Ishikawa (cell line): ENCODE measurements around the gene DMWD.
A peak's percentile ranks its signal among the peaks of the same experiment; 100 is the strongest.

Experiments used
- CEBPB ChIP-seq: IDR thresholded peaks from 2 replicates; pipeline ENCODE4 v1.6.1; 2012
- CREB1 ChIP-seq: IDR thresholded peaks from 2 replicates; pipeline ENCODE4 v1.6.1; 2012; ENCODE audit warnings: low read depth
- EGR1 ChIP-seq: IDR thresholded peaks from 2 replicates; pipeline ENCODE4 v1.6.1; 2012
- EP300 ChIP-seq: IDR thresholded peaks from 2 replicates; pipeline ENCODE4 v1.6.1; 2012; ENCODE audit warnings: borderline replicate concordance
- FOXM1 ChIP-seq: IDR thresholded peaks from 2 replicates; pipeline ENCODE4 v1.6.1; 2012; ENCODE audit warnings: low read depth, borderline replicate concordance
- NFIC ChIP-seq: IDR thresholded peaks from 2 replicates; pipeline ENCODE4 v1.6.1; 2012
- RAD21 ChIP-seq: IDR thresholded peaks from 2 replicates; pipeline ENCODE4 v1.6.1; 2012; ENCODE audit warnings: low read depth
- TAF1 ChIP-seq: IDR thresholded peaks from 2 replicates; pipeline ENCODE4 v1.6.1; 2012; ENCODE audit warnings: low read depth, mild to moderate bottlenecking
- TCF12 ChIP-seq: IDR thresholded peaks from 2 replicates; pipeline ENCODE4 v1.6.1; 2012; ENCODE audit warnings: low read depth
- TEAD4 ChIP-seq: IDR thresholded peaks from 2 replicates; pipeline ENCODE4 v1.6.1; 2012
- YY1 ChIP-seq: IDR thresholded peaks from 2 replicates; pipeline ENCODE4 v1.6.1; 2012; ENCODE audit warnings: low read depth
- ZBTB7A ChIP-seq: IDR thresholded peaks from 2 replicates; pipeline ENCODE4 v1.6.1; 2012; ENCODE audit warnings: low read depth
- TF ChIP-seq, protein P1 (sequence below): IDR thresholded peaks from 2 replicates; pipeline ENCODE4 v1.6.1; 2012; ENCODE audit warnings: low read depth, mild to moderate bottlenecking
- TF ChIP-seq, protein P2 (sequence below): IDR thresholded peaks from 2 replicates; pipeline ENCODE4 v1.6.1; 2012
- TF ChIP-seq, protein P3 (sequence below): IDR thresholded peaks from 2 replicates; pipeline ENCODE4 v1.6.1; 2012

The DMWD gene

DNA sequence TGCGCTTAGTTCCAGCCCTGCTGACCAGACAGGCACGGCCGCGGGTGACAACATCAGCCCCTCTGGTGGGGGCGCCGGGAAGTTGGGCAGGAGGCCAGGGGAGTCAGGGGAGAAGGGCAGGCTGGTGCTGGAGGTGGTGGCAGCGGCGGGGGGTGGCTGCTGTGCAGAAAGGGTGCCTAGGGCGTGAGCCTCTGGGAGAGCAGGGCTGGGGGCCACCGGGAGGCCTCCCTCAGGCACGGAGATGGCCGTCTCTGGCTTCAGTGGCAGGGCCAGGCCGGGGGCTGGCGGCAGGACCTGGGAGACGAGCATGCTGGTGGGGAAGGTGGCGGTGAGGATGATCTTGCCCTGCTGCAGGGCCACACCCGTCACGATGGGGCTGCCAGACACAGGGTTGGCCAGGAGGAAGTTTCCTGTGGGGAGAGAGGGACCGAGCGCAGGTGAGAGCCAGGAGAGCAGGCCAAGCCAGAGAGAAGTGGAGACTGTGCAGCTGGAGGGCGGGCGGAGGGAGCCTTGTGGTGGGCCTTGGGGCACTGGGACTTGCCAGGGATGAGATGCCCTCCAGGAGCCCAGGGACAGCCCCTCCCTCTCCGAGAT, 26.8 kb downstream of the DMWD start:
- TF ChIP-seq TCF12, result no peak
- TF ChIP-seq RAD21, result no peak
- TF ChIP-seq EP300, result no peak
- TF ChIP-seq TAF1, result no peak
- TF ChIP-seq ZBTB7A, result no peak
- no peak for TF ChIP-seq CEBPB
- TF ChIP-seq NFIC, result no peak
- TF ChIP-seq, protein P1, sequence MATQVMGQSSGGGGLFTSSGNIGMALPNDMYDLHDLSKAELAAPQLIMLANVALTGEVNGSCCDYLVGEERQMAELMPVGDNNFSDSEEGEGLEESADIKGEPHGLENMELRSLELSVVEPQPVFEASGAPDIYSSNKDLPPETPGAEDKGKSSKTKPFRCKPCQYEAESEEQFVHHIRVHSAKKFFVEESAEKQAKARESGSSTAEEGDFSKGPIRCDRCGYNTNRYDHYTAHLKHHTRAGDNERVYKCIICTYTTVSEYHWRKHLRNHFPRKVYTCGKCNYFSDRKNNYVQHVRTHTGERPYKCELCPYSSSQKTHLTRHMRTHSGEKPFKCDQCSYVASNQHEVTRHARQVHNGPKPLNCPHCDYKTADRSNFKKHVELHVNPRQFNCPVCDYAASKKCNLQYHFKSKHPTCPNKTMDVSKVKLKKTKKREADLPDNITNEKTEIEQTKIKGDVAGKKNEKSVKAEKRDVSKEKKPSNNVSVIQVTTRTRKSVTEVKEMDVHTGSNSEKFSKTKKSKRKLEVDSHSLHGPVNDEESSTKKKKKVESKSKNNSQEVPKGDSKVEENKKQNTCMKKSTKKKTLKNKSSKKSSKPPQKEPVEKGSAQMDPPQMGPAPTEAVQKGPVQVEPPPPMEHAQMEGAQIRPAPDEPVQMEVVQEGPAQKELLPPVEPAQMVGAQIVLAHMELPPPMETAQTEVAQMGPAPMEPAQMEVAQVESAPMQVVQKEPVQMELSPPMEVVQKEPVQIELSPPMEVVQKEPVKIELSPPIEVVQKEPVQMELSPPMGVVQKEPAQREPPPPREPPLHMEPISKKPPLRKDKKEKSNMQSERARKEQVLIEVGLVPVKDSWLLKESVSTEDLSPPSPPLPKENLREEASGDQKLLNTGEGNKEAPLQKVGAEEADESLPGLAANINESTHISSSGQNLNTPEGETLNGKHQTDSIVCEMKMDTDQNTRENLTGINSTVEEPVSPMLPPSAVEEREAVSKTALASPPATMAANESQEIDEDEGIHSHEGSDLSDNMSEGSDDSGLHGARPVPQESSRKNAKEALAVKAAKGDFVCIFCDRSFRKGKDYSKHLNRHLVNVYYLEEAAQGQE, result no peak
- TF ChIP-seq, protein P2, sequence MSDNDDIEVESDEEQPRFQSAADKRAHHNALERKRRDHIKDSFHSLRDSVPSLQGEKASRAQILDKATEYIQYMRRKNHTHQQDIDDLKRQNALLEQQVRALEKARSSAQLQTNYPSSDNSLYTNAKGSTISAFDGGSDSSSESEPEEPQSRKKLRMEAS, result no peak
- TF ChIP-seq, protein P3, sequence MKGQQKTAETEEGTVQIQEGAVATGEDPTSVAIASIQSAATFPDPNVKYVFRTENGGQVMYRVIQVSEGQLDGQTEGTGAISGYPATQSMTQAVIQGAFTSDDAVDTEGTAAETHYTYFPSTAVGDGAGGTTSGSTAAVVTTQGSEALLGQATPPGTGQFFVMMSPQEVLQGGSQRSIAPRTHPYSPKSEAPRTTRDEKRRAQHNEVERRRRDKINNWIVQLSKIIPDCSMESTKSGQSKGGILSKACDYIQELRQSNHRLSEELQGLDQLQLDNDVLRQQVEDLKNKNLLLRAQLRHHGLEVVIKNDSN, result no peak
- no peak for TF ChIP-seq TEAD4
- no peak for TF ChIP-seq EGR1
- no peak for TF ChIP-seq FOXM1
- no peak for TF ChIP-seq YY1
- TF ChIP-seq CREB1, result no peak

DNA sequence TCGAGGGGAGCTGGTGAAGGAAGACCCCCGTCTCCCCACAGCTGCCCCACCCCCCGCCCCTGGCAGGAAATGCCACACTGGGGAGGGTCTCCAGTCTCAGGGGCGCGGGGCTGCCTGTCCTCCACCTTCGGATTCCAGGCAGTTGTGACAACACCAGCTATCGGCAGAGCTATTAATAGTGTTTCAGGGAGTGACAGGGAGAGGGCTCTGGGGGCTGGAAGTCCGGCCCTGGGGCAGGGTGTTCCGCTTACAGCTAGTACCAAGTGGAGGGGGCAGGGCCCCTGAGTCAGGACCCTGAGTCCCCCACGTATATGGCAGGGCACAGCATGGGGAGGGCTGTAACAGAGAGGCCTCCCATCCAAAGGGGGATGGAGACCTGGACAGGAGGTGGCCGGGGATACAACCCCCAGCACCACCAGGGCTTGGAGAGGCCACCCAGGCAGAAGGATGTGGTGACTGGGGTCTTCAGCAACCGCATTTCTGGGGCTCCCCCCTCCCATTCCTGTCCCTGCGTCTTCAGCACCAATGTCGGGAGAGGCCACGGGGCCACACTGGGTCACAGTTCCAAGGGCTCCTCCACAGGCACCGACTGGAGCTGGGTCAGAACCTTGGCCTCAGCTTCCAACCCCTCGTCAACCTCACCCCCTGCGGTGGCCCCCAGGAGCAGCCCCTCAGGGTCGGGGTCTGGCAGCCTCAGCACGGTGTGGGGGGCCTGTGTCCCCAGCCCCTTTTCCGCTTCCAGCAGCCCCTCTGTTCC, 27.5 kb downstream of the DMWD start:
- TF ChIP-seq TAF1, result no peak
- no peak for TF ChIP-seq RAD21
- TF ChIP-seq CEBPB, result no peak
- peak; percentile 58; the same call in 1 of the 2 replicates for TF ChIP-seq ZBTB7A
- TF ChIP-seq CREB1, result no peak
- no peak for TF ChIP-seq EP300
- TF ChIP-seq, protein P2, result no peak

DNA sequence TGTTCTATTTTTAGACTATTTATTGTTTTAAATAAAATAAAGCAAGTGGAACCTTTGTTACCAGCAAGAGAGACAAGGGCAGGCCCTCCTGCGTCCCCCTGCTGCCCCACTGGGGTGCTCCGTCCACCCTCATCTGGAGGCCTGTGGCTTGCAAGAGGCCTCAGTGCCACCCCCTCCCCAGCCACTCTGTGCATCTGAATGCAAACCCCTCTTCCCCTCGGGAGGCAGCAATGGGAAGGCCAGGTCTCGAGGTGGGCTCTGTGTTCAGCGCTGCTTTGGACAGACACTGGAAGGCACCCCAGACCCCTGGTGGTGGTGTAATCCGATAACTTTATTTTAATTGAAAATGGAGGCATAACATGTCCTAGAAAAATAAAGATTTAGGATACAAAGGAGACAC, 28.2 kb downstream of the DMWD start:
- TF ChIP-seq FOXM1 (no peak), TAF1 (no peak), CREB1 (no peak), YY1 (no peak), RAD21 (no peak), CEBPB (no peak), EGR1 (no peak), NFIC (no peak), TCF12 (no peak), EP300 (no peak), TEAD4 (no peak)
- TF ChIP-seq, protein P2, result no peak
- TF ChIP-seq, protein P3, result no peak

DNA sequence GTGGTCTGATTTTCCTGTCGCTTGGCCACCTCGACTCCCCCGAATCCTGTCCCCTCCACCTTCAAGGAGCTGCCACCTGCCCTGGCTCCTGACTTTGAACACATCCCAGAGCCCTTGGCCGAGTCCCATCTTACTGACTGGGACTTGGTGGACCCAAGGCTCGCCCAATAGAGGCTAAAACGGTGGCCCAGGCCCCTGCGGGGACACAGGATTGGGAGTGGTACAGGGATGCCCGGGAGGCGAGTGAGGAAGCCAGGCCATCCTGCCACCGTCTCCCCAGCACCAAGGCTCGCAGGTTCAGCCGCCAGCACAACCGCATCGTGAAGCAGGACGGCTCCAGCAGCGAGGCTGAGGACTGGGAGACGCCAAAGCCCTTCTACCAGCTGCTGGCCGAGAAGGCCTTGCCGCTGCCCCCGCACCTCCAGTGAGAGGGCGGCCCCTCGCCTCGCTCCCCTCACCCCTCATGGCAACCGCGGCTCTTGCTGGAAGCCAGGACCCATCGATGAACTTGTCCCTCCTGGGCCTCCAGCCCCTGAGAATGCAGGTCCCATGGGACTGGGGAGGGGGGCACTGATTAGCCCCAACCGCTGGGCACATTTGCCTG, 28.9 kb downstream of the DMWD start:
- TF ChIP-seq, protein P2, result no peak
- no peak for TF ChIP-seq EGR1

DNA sequence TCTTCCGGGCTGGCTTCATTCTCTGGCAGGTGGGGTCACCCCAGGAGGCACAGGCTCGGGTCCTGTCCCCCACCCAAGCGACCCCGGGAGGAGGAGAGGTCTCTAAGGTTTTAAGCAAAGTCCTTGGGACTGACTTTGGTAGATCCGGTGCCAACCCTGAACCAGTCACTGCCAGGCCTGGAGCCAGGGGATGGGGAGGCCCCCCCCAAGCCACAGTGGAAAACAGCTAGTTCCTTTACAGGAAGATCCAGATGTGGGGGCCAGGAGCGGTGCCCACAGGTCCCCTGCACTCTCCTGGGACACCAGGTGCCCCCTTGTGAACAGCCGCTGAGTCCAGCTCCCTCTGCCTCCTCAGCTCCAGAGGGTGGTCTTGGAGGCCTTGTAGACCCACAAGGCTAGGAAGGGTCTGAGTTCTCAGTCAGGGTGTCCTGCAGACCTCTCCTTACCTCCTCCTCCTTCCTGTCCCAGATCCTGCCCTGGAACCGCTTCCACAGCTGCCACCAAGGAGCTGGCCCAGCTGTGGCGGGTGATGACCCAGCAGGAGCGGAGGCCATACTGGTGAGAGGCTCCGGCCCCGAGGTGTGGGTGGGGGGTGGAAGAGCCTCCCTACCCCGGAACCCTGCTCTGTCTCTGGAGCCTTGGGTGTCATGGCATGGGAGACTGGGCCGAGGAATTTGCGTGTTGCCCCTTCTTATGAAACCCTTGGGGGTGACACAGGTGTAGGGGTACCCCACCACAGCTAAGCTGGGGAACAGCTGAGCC, 29.6 kb downstream of the DMWD start:
- TF ChIP-seq, protein P2, result no peak
- TF ChIP-seq TCF12 (no peak), NFIC (no peak), EGR1 (no peak), EP300 (no peak), ZBTB7A (no peak), TEAD4 (no peak), FOXM1 (no peak), TAF1 (no peak), CREB1 (no peak), RAD21 (no peak), CEBPB (no peak), YY1 (no peak)
- TF ChIP-seq, protein P3, result no peak
- TF ChIP-seq, protein P1, result no peak
